GM04504 (cell line): ENCODE data around the gene PTPRG.

Experiments
- DNase-seq: peaks from one replicate; pipeline ENCODE4 v3.0.0-alpha.2; 2012; ENCODE audit warnings: low read depth

Gene PTPRG

GRCh38 chr3:61966200-61966599 is 404.8 kb downstream of the PTPRG start:
- no peak for DNase-seq

DNA sequence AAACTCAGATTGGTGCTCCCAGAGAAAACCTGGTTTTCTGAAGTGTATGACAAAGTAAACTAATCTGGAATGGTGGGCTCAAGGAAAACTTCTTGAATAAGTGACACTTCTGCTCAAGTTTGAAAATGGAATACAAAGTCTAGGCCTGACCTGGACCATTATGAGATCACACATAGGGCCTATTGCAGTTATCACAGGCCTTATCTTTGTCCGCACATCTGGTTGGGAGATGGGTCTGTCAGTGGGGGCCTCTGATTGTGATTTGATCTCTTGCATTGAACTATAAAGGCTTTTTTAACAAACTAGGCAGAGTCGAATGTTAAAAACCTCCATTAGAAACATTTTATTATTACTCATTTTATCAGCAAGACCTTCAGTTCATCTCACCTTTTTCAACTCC is 405.6 kb downstream of the PTPRG start:
- no peak for DNase-seq

GRCh38 chr3:61967937-61968336 is 406.6 kb downstream of the PTPRG start:
- DNase-seq = no peak

- DNase-seq = no peak
Measured at GRCh38 chr3:61974662-61975061, 413.3 kb downstream of the PTPRG start.

GRCh38 chr3:61975199-61975598 is 413.8 kb downstream of the PTPRG start:
- no peak for DNase-seq

- DNase-seq = no peak
Measured at GRCh38 chr3:61975936-61976335, 414.6 kb downstream of the PTPRG start.

- DNase-seq = no peak
Measured at GRCh38 chr3:61978460-61979419, 417.4 kb downstream of the PTPRG start.

- DNase-seq = peak; percentile 14
Measured at GRCh38 chr3:61979638-61980037, 418.3 kb downstream of the PTPRG start.

DNA sequence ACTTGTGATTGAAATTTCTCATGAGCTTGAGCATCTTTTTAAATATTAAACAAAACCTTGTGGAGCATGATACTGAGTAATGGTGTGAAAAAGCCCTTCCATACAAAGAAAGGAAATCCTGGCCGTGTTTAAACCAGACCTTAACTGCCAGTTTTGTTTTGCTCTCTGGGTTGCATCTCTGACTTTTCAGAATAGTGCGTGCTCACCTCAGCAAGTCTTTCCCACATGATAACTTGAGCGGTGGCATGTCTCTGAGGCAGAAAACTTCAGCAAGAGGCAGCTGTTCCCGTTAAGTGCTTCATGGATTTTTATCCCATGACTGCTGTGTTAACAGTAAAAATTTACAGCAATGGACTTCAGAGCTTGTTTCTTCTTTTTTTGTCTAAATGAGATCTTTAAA is 418.7 kb downstream of the PTPRG start:
- peak; percentile 29 for DNase-seq

GRCh38 chr3:61981060-61981459 is 419.7 kb downstream of the PTPRG start:
- peak; percentile 18 for DNase-seq

DNA sequence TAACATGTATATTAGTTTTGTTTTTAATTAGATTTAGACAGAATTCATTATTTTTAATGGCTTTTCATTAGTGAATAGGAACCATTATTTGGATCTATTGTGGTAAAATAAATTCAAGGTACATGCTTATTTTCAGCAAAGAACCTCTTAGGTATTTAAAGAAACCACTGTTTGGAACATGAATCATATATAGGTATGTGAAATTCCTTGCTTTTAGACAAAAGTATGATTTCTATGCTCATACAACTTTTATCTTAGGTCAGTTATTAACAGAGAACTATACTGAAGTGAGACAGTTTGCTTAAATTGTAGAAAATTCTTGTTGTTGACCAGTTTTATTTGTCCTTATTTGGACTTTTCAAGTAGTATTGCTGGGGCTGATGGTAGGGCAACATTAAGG is 422.1 kb downstream of the PTPRG start:
- no peak for DNase-seq

GRCh38 chr3:61985020-61985419 is 423.6 kb downstream of the PTPRG start:
- DNase-seq = peak; percentile 24

DNA sequence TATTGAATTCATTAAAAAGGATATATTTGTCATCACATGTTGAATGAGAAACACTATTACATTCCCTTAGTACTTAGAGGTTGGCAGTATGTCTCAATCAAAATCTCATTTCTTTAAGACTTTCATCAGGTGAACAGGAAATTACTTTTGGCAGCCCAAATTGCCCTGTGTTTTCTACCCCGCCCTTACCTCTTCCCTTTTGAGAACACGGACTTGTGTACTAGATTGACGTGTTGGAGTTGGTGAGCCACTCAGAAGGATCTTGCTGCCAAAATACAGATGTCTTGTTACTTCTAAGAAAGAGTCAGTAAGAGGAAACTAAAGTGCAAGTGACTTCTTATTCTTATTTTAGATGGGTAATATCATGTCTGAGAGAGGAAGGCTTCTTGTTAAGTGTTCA is 425.1 kb downstream of the PTPRG start:
- no peak for DNase-seq

GRCh38 chr3:61989681-61990080 is 428.3 kb downstream of the PTPRG start:
- no peak for DNase-seq

- no peak for DNase-seq
Measured at GRCh38 chr3:61990327-61991027, 429.1 kb downstream of the PTPRG start.

GRCh38 chr3:61991706-61992105 is 430.3 kb downstream of the PTPRG start:
- DNase-seq = no peak

GRCh38 chr3:61996366-61996765 is 435.0 kb downstream of the PTPRG start:
- DNase-seq = no peak

GRCh38 chr3:61997101-61997500 is 435.7 kb downstream of the PTPRG start:
- no peak for DNase-seq

- DNase-seq = no peak
Measured at GRCh38 chr3:62003835-62004234, 442.5 kb downstream of the PTPRG start.

DNA sequence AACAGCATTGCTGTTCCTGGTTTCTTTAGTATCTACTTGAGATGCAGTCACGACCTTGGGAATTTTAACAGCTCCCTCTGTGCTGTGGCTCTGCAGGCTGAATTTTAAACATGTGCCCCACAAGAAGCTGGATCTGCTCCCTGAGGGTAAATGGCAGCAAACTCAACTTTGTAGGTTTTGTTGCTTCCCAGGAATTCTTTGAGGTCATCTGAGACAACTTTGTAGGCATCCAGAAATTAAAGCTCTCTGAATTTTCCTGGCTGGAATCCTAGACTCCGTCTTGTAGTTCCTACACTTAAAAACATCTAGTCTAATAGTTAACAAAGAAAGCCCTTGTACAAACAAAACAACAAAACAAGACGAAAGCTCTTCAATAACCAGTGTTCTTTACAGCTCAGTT is 445.7 kb downstream of the PTPRG start:
- peak; percentile 52 for DNase-seq

- DNase-seq = no peak
Measured at GRCh38 chr3:62010989-62011388, 449.6 kb downstream of the PTPRG start.

- no peak for DNase-seq
Measured at GRCh38 chr3:62011666-62012065, 450.3 kb downstream of the PTPRG start.

- DNase-seq = no peak
Measured at GRCh38 chr3:62013951-62014350, 452.6 kb downstream of the PTPRG start.
